ENCODE results near the gene AHI1.
"Not testable (repeated sequence)": the region's sequence is repeated elsewhere in the genome, so short reads cannot be mapped to it uniquely, and the experiment has no call there.

DNA sequence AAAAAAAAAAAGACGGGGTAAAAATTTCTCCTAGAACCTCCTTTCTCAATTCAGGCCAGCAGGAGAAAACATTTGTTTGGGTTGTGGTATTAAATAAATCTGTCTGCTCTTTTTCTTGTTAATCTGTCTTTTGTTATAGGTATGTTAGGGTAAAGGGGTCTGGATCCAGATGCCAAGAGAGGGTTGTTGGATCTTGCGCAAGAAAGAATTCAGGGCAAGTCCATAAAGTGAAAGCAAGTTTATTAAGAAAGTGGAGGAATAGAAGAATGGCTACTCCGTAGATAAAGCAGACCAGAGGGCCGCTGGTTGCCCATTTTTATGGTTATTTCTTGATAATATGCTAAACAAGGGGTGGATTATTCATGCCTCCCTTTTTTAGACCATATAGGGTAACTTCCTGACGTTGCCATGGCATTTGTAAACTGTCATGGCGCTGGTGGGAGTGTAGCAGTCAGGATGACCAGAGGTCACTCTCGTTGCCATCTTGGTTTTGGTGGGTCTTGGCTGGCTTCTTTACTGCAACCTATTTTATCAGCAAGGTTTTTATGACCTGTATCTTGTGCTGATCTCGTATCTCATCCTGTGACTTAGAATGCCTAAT lies 251.0 kb downstream of the AHI1 start:
- TF ChIP-seq, protein P1, sequence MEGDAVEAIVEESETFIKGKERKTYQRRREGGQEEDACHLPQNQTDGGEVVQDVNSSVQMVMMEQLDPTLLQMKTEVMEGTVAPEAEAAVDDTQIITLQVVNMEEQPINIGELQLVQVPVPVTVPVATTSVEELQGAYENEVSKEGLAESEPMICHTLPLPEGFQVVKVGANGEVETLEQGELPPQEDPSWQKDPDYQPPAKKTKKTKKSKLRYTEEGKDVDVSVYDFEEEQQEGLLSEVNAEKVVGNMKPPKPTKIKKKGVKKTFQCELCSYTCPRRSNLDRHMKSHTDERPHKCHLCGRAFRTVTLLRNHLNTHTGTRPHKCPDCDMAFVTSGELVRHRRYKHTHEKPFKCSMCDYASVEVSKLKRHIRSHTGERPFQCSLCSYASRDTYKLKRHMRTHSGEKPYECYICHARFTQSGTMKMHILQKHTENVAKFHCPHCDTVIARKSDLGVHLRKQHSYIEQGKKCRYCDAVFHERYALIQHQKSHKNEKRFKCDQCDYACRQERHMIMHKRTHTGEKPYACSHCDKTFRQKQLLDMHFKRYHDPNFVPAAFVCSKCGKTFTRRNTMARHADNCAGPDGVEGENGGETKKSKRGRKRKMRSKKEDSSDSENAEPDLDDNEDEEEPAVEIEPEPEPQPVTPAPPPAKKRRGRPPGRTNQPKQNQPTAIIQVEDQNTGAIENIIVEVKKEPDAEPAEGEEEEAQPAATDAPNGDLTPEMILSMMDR (IDR thresholded peaks at IDR 0.05; ENCODE audit: borderline replicate concordance, extremely low read depth, low read length, poor library complexity, severe bottlenecking), result not testable (repeated sequence)
- TF ChIP-seq EZH2 (IDR thresholded peaks at IDR 0.05; ENCODE audit: borderline replicate concordance, low read depth, low read length, severe bottlenecking), result not testable (repeated sequence)
